GM10248 (cell line): ENCODE data around the gene AGXT.

Experiments
- CTCF ChIA-PET: fragments of 300-600 bp; sonication (Branson Sonifier 250); formaldehyde crosslinking; extraction: SDS; loops from one replicate; lab custom pipeline; 2021; ENCODE audit warnings: antibody characterized with exemption; lab: Yijun Ruan, JAX
- POLR2A ChIA-PET: fragments of 350-650 bp; sonication (Branson Sonifier 250); formaldehyde crosslinking; extraction: SDS; loops from one replicate; lab custom pipeline; 2020; ENCODE audit warnings: antibody characterized with exemption; lab: Yijun Ruan, JAX
- DNase-seq: peaks from one replicate; pipeline ENCODE4 v3.0.0; 2012; ENCODE audit errors: extremely low spot score
- CTCF ChIP-seq: IDR thresholded peaks from 2 replicates; pipeline ENCODE4 v1.5.1; 2012; ENCODE audit warnings: mild to moderate bottlenecking, low read depth; ENCODE audit errors: extremely low read depth, missing control alignments, control extremely low read depth

The AGXT gene

DNA sequence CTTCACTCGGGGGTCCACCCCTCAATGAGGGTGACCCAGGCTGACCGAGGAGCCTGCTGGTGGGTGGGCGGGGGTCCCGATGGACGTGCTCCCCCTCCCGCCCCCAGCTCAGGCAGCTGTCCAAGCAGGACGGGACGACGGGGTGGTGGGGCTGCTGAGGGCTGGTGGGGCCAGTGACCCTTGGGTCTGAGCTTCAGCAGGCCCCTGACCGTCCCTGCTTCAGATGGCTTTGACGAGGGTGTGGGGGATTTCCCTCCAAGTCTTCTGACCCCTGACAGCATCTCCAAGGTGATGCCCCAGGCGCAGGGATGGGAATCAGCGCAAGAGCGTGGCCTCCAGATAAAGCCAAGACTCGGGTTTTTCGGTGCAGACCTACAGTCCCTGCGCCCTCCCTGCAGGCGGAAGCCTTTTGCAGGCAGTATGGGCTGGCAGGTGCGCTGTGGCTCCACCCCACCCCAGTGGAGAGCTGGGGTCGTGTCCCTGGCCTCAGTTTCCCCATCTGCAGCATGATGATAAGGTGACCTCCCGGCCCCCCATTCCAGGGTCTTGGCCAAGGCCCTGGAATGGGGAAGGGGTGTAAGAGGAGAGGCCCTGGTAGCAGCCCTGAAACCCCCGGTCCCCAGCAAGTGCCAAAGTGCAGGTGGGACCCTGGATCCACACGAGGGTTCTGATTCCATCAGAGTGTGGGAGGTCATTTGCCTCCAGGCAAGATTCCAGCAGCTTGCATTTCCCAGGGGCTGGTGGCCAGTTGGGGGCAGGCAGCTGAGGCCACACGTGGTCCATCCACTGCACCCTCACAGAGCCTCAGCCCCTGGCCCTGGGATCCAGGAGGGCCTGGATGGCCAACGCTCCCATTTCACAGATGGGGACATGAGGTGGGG lies 46.3 kb downstream of the AGXT start:
- POLR2A ChIA-PET, result no interaction called here
- CTCF ChIA-PET, result interaction anchor here (0.7 to 3.4 kb wide), 20 partner anchors 7 to 1106 kb away, joined by 3 to 17 read pairs (median 3); partner anchors contain the start of genes CROCC2 and MAB21L4
- DNase-seq, result no peak
- TF ChIP-seq CTCF, result no peak

GRCh38 chr2:240915526-240916341 lies 47.1 kb downstream of the AGXT start:
- no peak for DNase-seq
- ChIA-PET POLR2A (interaction anchor here (0.6 kb wide), 1 partner anchor 304 kb away, joined by 6 read pairs; no protein-coding TSS in a partner anchor), CTCF (interaction anchor here (1.1 to 3.4 kb wide), 4 partner anchors 12 to 36 kb away, joined by 3 to 17 read pairs (median 6); partner anchors contain the start of gene MAB21L4)
- TF ChIP-seq CTCF, result no peak

- ChIA-PET CTCF (no interaction called here), POLR2A (no interaction called here)
- no peak for TF ChIP-seq CTCF
- no peak for DNase-seq
These were observed 48.0 kb downstream of the AGXT start for GRCh38 chr2:240916571-240917008.

- CTCF ChIA-PET, result interaction anchor here (1.0 kb wide), 1 partner anchor 403 kb away, joined by 3 read pairs; no protein-coding TSS in a partner anchor
- DNase-seq, result no peak
- TF ChIP-seq CTCF, result no peak
- POLR2A ChIA-PET, result no interaction called here
These were observed 48.5 kb downstream of the AGXT start for GRCh38 chr2:240917009-240917683.

DNA sequence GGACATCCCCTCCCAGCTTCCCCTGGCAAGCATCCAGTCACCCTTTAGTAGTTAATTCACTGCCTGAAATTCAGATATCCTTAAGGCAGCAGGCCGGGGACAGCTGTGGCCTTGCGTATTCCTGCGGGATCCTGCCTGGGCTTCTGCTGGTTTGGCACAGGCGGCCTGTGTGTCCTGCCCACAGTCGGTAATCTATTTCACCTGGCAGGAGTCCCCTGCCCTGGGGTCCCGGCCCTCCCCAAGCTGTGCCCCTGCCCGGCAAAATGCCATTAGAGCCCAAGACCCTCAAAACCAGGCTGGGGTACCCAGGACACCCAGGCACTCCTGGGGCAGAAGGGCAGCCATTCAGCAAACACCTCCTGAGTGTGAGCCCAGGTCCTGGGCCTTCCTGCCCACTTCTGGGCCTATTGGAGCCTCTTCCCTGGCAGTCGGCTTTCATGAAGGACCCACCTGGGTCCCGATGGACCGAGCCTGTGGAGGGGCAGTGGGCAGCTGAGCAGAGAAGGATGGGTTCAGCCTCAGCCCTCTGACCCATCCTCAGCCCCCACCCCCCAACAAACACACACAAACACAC lies 49.1 kb downstream of the AGXT start:
- POLR2A ChIA-PET, result no interaction called here

More for the DNA sequence above, 49.1 kb downstream of the AGXT start:
- DNase-seq, result no peak
- CTCF ChIA-PET, result interaction anchor here (1.0 kb wide), 1 partner anchor 404 kb away, joined by 3 read pairs; no protein-coding TSS in a partner anchor
- TF ChIP-seq CTCF, result no peak
